Fibroblast of skin of right quadriceps (primary cell): ENCODE data around the gene CACNA2D2.
A peak's percentile ranks its signal among the peaks of the same experiment; 100 is the strongest.

Source experiments
- DNase-seq: peaks from one replicate; pipeline ENCODE4 v3.0.0-alpha.2; 2013

CACNA2D2 gene

DNA sequence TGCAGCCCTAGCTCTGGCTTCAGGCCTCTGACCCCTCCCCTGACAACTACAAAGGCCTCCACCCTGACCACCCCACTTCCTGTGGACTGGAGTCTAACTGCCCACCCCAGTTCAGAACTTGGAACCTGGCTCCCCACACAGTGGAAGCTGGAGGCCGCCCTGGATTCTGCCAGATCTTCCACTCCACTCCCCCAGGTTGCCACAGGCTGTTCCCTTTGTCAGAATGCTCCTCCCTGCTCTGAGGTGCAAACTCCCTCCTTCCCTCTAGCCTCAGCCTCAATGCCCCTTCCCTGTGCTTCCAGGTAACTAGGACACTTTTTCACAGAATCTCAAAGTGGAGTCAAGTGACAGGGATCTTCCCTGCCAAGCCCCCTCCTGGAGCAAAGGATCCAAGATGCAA, 81.3 kb downstream of the CACNA2D2 start:
- DNase-seq = no peak

- no peak for DNase-seq
Measured at GRCh38 chr3:50419595-50420370, 83.7 kb downstream of the CACNA2D2 start.

DNA sequence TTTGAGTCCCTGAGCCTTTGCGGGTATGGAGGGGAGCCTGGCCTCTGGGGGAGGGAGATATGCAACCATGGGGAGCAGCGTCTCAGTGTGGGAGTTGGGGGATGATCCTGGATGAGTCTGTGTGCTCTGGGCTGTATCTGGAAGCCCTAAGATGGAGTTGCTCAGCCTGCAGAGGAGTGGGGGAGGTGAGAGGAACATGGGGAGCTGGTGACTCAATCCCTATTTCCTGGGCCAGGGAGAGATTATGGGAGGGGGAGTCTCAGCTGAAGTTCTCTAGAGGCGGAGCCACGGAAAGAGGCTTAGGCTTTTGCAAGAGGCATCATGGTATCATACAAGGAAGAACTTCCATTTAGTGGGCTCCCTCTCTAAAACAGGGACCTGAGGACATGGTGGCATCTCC, 84.6 kb downstream of the CACNA2D2 start:
- DNase-seq = peak; percentile 79

DNA sequence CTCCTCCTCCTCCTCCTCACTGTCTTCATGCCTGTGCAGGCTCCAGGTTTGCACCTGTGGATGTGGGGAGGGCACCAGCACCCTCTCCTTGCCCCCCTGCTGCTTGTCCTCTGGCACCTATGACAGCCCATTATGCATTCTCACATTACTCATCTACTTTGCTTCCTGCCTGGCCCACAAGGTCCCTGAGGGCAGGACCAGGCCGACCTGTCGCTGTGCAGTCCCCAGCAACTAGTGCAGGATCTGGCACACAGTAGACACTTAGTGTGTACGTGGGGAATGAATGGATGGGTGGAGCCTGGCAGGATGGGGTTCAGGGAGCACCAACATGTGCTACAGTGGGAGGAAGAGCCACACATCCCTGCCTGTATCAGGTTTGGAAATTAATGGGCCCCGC, 85.8 kb downstream of the CACNA2D2 start:
- DNase-seq = no peak

DNA sequence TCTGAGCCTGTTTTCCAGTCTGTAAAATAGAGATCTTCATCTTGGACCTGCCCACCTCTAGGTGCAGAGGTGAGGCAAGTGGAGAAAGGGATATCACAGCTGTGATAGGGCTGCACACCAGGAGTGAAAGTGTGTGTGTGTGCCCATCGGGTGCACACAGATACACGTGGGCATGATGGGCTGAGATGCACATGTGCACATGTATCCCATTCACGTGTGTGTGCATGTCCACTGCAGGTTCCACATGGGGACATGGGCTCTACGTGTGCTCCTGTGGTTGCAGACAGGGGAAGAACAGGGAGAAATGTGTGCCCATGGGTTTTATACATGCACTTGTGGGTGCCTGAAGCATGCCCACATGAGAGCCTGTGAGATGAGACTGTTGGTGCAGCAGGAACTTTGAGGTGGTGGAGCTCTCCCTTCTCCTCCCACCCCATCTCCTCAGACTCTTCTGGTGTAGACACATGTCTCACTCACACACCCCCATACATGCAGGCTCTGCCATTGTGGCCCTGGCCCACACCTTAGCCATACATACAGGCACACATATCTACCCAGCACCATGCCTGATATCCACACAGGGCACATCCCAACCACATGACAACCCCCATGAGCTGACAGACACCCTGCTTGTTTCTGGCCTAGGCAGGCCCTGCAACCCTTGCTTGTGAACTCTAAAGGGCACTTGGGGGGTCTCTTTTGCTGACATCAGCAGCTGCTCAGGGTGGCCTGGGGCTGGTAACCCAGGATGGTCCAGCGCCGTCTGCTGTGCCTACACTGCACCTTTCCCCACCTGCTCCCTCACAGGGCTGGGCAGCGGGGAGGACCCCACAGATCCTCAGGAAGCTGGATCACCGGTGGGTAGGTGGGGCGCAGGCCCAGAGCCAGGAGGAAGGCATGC, 86.4 kb downstream of the CACNA2D2 start:
- no peak for DNase-seq

- DNase-seq = no peak
Measured at GRCh38 chr3:50415816-50416215, 87.6 kb downstream of the CACNA2D2 start.

- no peak for DNase-seq
Measured at GRCh38 chr3:50415061-50415460, 88.4 kb downstream of the CACNA2D2 start.

- no peak for DNase-seq
Measured at GRCh38 chr3:50414616-50415015, 88.8 kb downstream of the CACNA2D2 start.

DNA sequence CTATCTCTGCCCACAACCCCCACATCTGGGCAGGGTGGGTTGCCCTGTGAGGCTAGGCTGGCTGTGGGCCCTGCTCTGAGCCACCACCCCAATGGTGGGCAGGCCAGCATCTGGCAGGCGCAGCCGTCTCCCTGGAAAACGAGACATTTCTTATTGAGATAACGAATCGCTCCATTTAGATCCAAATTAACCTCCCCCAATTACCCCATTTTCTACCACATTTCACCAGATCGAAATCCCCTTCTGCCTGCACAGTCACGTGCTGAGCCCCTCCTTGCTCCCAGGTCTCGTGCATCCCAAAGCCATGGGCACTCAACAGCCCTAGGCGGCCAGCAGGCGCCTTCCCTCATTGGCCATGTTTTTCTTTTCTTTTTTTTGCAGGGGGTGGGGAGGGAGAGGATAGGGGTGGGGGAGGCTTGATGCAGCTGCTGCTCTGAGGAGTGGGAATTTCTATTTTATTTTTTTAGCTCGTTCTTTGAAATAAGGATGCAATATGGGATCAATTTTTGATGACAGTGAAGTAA, 91.1 kb downstream of the CACNA2D2 start:
- no peak for DNase-seq

- DNase-seq = peak; percentile 25
Measured at GRCh38 chr3:50411229-50411628, 92.2 kb downstream of the CACNA2D2 start.

GRCh38 chr3:50410608-50411139, 92.8 kb downstream of the CACNA2D2 start:
- no peak for DNase-seq

DNA sequence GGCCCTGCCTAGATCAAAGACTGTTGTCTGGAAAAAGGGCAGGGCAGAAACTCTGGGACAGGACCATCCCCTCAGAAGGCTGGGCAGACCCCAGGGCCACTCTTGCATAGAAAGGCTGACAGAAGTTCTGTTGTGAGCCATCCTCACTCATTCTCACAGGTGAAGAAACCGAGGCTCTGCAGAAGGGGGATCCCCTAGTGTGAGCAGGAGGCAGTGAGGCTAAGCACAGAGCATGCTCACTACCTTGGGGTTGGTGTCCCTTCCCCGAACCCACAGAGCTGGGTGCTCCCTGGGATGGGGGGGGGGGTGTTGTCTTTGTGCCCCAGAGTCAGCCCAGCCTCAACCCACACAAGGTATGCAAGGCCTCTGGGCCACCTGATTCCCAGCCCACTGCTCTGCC, 93.2 kb downstream of the CACNA2D2 start:
- no peak for DNase-seq

GRCh38 chr3:50408443-50408944, 94.9 kb downstream of the CACNA2D2 start:
- no peak for DNase-seq

- DNase-seq = no peak
Measured at GRCh38 chr3:50406487-50406886, 96.9 kb downstream of the CACNA2D2 start.

GRCh38 chr3:50405249-50405648, 98.2 kb downstream of the CACNA2D2 start:
- DNase-seq = peak; percentile 9

DNA sequence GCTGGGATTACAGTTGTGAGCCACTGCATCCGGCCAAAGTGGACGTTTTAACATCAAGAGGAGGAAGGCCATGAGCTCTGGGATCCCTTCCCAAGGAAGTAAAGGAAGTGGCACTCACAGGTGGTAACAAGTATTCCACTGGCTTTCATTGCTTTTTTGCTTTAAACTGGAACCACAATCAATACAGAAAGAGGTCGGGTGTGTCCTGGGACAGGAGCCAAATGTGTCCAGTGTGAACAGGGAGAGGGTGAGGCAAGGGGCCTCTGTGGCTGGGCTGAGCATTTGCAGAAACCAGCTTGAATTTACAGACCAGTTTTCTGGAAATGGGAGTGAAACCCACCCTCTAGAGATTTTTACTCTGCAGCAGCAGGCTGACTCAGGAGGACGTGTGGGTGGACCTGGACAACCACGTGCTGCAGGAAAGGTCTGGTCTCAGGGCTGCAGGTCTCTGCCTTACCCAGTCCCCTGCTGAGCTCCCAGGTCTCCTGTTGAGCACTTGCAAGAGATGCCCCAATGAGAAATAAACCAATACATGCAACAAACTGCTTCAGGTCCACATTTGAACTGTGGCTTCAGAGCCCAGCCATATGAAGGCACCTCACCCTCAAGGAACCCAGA, 101.3 kb downstream of the CACNA2D2 start:
- no peak for DNase-seq

DNA sequence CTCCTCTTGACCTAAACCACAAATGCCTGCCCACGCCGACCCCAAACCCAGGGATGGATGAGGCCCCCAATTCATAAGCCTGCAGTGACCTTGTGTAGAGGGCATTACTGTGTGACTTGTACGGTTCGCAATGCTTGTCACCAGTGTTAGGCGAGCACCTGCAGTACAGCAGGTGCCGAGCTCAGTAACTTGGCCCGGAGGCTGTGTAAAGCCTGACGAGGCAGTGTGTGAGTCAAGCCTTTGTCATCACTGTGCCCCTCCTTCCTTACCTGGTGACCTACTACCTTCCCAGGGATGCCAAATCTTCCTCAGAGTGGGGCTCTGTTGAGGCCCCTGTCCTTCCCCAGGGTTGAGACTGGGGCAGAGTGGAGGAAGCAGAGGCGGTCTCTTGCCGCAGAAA, 106.9 kb downstream of the CACNA2D2 start:
- no peak for DNase-seq

GRCh38 chr3:50395070-50395860, 108.2 kb downstream of the CACNA2D2 start:
- DNase-seq = no peak

DNA sequence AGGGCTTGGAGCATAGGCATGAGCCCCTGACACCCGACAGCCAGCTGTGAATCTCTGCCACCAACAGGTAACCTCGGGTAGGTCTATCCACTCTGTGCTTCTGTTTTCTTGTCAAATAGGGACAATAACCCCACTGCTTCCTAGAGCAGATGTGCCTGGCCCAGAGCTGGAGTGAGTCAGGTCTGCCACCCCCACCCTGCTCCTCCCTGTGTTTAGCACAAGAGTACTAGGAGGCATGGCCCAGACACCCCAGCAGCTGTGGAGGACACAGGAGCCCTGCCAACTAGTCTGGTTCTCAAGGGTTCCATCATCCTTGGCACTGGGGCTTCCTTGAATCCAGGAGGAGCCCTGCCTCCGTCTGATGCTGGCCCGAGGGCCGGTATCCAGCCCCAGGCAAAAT, 110.4 kb downstream of the CACNA2D2 start:
- DNase-seq = no peak

DNA sequence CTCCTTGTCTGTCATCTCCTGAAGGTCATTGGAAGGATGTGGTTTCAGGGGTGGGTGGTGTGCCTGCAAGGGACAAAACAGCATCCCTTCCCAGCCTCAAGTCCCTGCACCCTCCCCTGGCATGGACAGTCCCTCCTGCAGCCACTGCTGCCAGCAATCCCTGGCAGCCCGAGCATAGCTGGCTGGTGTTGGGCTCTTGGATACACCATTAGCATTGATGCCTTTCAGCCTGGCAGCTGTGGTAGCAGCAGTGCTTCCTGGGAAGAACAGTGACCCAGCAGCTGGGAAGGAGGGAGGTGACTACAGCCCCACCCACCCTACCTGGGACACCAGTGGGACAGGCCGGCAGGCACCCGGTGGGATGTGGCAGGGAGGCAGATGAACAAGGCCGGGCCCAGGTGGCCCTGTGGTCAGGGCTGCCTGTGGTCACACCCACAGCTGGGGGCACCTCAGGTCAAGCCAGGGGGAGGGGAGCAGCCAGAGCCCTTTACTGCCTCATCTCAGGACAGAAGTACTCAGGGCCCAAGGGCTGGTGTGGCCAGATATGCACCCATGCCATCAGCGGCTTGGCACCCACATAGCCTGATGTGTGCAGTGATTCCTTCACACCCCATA, 111.2 kb downstream of the CACNA2D2 start:
- DNase-seq = no peak

DNA sequence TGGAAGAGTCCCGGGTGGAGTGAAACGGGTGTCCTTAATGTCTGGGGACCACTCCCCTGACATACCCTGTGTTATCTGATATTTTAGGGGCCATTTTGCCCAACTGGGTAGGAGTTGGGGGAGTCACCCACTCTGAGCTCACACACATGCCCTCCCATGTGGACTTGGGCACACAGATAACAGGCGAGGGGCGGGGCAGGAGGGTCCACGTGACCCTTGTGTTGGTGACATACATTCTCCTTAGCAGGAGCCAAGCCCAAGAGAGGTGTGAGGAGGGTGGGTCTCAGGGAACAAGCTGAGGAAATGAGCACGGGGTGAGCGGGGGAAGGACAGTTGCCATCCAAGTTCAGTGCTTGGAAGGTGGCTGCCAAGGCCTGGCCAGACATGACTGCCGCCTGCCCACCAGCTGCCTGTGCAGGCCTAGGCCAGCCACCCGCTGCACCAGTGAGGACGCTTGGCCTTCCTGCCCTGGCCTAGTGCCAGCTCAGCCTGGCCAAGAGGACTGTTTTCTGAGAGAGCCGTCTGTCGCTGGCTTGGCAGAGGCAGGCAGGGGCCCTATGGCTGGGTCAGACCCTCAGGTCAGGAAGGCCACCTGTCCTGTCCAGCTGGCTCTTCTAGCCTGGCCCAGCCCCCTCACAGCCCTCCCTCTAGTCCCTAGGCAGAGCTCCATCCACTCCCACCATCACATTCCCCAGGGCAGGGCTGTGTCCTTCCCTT, 112.8 kb downstream of the CACNA2D2 start:
- no peak for DNase-seq
